Sigmoid colon (tissue), 7 donors: ENCODE measurements around the gene PLPP4. TPM values are rescaled to one million over a fixed set of nuclear protein-coding genes. Genes with fewer than 3 reads are reported as not detected.
"Not testable (repeated sequence)": the region's sequence is repeated elsewhere in the genome, so short reads cannot be mapped to it uniquely, and the experiment has no call there.

Experiments used
- DNase-seq: peaks from one replicate; pipeline ENCODE4 v3.0.0-alpha.2; 2019
- H3K27ac ChIP-seq, 4 donors: fragments of 200-600 bp; sonication (generic); one replicate each; pipeline ENCODE4 v1.5.1; 2016 to 2019; ENCODE audit warnings: mild to moderate bottlenecking in 1 of 4
- H3K27me3 ChIP-seq, 3 donors: fragments of 200-600 bp; sonication (generic); one replicate each; pipeline ENCODE4 v1.5.1; 2019; ENCODE audit warnings: mild to moderate bottlenecking in 1 of 3
- H3K36me3 ChIP-seq, 4 donors: fragments of 200-600 bp; sonication (generic); one replicate each; pipeline ENCODE4 v1.5.1; 2016 to 2019
- H3K4me1 ChIP-seq, 4 donors: fragments of 200-600 bp; sonication (generic); one replicate each; pipeline ENCODE4 v1.5.1; 2017 to 2019
- H3K4me3 ChIP-seq, 4 donors: fragments of 200-600 bp; sonication (generic); one replicate each; pipeline ENCODE4 v1.5.1; 2017 to 2019; ENCODE audit warnings: mild to moderate bottlenecking in 2 of 4, moderate library complexity in 1 of 4
- H3K9me3 ChIP-seq, 4 donors: fragments of 200-600 bp in 3 of 4; sonication (generic) in 3 of 4; one replicate each; pipeline versions ENCODE4 v1.5.1 to v1.6.1; 2013 to 2019
- CTCF ChIP-seq, 4 experiments: fragments of 450-650 bp in 3 of 4; fragments of 200-600 bp in 1 of 4; IDR thresholded peaks; one replicate each; pipeline ENCODE4 v1.5.1; 2016 to 2019; ENCODE audit warnings: antibody characterized with exemption in 4 of 4, mild to moderate bottlenecking in 3 of 4, moderate library complexity in 2 of 4
- EP300 ChIP-seq, 4 donors: sonication (generic); formaldehyde crosslinking; IDR thresholded peaks; one replicate each; pipeline ENCODE4 v1.6.1; 2017; ENCODE audit warnings: antibody characterized with exemption in 4 of 4
- POLR2A ChIP-seq, 2 donors: fragments of 450-650 bp; IDR thresholded peaks; one replicate each; pipeline ENCODE4 v1.6.1; 2016; ENCODE audit warnings: antibody characterized with exemption in 2 of 2, mild to moderate bottlenecking in 2 of 2, moderate library complexity in 2 of 2
- POLR2AphosphoS5 ChIP-seq, 4 donors: sonication (generic); formaldehyde crosslinking; IDR thresholded peaks; one replicate each; pipeline ENCODE4 v1.6.1; 2017; ENCODE audit warnings: antibody characterized with exemption in 4 of 4
- WGBS, 2 donors: extraction: QIAGEN DNeasy Blood & Tissue Kit; methylation state at CpG; one replicate each; pipeline ENCODE4 v1.1.7; 2013; 5-methylcytosine and 5-hydroxymethylcytosine counted together
- intact Hi-C: fragments of 100-400 bp; cut with DNase I; formaldehyde crosslinking; loops from one replicate; pipeline ENCODE4 v1.15.1; 2023
- polyA plus RNA-seq, 3 donors: library from polyadenylated mRNA; stranded (reverse); fragments of 200-250 nt; gene quantifications; one replicate each; pipeline ENCODE4 v1.2.3, GENCODE V29; 2013
- total RNA-seq, 4 donors: library from RNA; depleted of rRNA; stranded (reverse); fragments of >200 nt; gene quantifications; one replicate each; pipeline ENCODE4 v1.1.0, GENCODE V29; 2016
- donor health status: healthy with polysubstance abuse.
- donor health status: Bipolar disorder and iron deficiency.
- donor health status: healthy.

PLPP4 gene
- total and polyA plus RNA-seq, 7 donors, result 0.96 to 3.2 (median 2.6) TPM; not detected in 2

GRCh38 chr10:120494313-120494710 is 37.3 kb downstream of the PLPP4 start:
- Histone ChIP-seq H3K36me3 (no peaks in the 10 kb centered on the region), H3K4me3 (no peak overlapping the region), H3K9me3 (no peaks in the 10 kb centered on the region), H3K27me3 (no peaks in the 10 kb centered on the region), H3K27ac (no peak overlapping the region), H3K4me1 (no peaks in the 10 kb centered on the region)
- DNase-seq, result no peak
- 86 to 90% methylated on average over 6 of the region's 6 CpGs for WGBS, 2 donors
- TF ChIP-seq POLR2A (IDR thresholded peaks at IDR 0.05) (no peak), EP300 (IDR thresholded peaks at IDR 0.05) (no peak), POLR2AphosphoS5 (IDR thresholded peaks at IDR 0.05) (no peak), CTCF (IDR thresholded peaks at IDR 0.05) (no peak)
- intact Hi-C loops, result no loop called here

GRCh38 chr10:120495226-120496009 is 38.4 kb downstream of the PLPP4 start:
- H3K27me3 ChIP-seq, result no peaks in the 10 kb centered on the region
- no peak for DNase-seq
- H3K4me3 ChIP-seq, result no peak overlapping the region
- TF ChIP-seq CTCF (IDR thresholded peaks at IDR 0.05) (no peak), EP300 (IDR thresholded peaks at IDR 0.05) (no peak), POLR2AphosphoS5 (IDR thresholded peaks at IDR 0.05) (no peak), POLR2A (IDR thresholded peaks at IDR 0.05) (no peak)
- intact Hi-C loops, result no loop called here
- WGBS, 2 donors, result 40 to 71% methylated on average over 5 of the region's 5 CpGs
- no peaks in the 10 kb centered on the region for H3K36me3 ChIP-seq
- H3K9me3 ChIP-seq, result no peaks in the 10 kb centered on the region
- H3K27ac ChIP-seq, result no peak overlapping the region
- no peaks in the 10 kb centered on the region for H3K4me1 ChIP-seq

- no peak for TF ChIP-seq POLR2A (IDR thresholded peaks at IDR 0.05)
- no peak for TF ChIP-seq POLR2AphosphoS5 (IDR thresholded peaks at IDR 0.05)
- no peak for TF ChIP-seq EP300 (IDR thresholded peaks at IDR 0.05)
- TF ChIP-seq CTCF (IDR thresholded peaks at IDR 0.05), result no peak
- Histone ChIP-seq H3K36me3 (no peaks in the 10 kb centered on the region), H3K9me3 (no peaks in the 10 kb centered on the region), H3K4me3 (no peak overlapping the region), H3K4me1 (peaks cover 0 to 6% (median 0%) of the 10 kb centered on the region in 4 donors), H3K27ac (no peak overlapping the region), H3K27me3 (no peaks in the 10 kb centered on the region)
- DNase-seq, result no peak
- intact Hi-C loops, result no loop called here
- WGBS, 2 donors, result 42 to 65% methylated on average over 3 of the region's 3 CpGs
Observed at GRCh38 chr10:120499883-120500282, 42.9 kb downstream of the PLPP4 start.

GRCh38 chr10:120503689-120504088 is 46.7 kb downstream of the PLPP4 start:
- no peak for DNase-seq
- Histone ChIP-seq H3K9me3 (no peaks in the 10 kb centered on the region), H3K4me1 (peaks cover 0 to 6% (median 0%) of the 10 kb centered on the region in 4 donors), H3K27ac (no peak overlapping the region), H3K4me3 (no peak overlapping the region), H3K27me3 (no peaks in the 10 kb centered on the region), H3K36me3 (no peaks in the 10 kb centered on the region)
- 8 to 44% methylated on average over 3 of the region's 3 CpGs for WGBS, 2 donors
- intact Hi-C loops, result no loop called here
- no peak for TF ChIP-seq EP300 (IDR thresholded peaks at IDR 0.05)
- TF ChIP-seq CTCF (IDR thresholded peaks at IDR 0.05), result no peak
- TF ChIP-seq POLR2AphosphoS5 (IDR thresholded peaks at IDR 0.05), result no peak
- TF ChIP-seq POLR2A (IDR thresholded peaks at IDR 0.05), result no peak

- DNase-seq, H3K27ac ChIP-seq, H3K4me1 ChIP-seq, intact Hi-C loops, H3K4me3 ChIP-seq, H3K27me3 ChIP-seq, H3K9me3 ChIP-seq, H3K36me3 ChIP-seq: not testable (repeated sequence)
- 58 to 63% methylated on average over 4 of the region's 4 CpGs for WGBS, 2 donors
Observed at GRCh38 chr10:120504227-120504626, 47.2 kb downstream of the PLPP4 start.
